ELF-1 (cell line): ENCODE data around the gene PPP2R5B.
"Not testable (repeated sequence)": the region's sequence is repeated elsewhere in the genome, so short reads cannot be mapped to it uniquely, and the experiment has no call there.

Experiments used
- DNase-seq: peaks from one replicate; pipeline ENCODE4 v3.0.0-alpha.2; 2016; ENCODE audit warnings: low read depth, low spot score

The PPP2R5B gene

DNA sequence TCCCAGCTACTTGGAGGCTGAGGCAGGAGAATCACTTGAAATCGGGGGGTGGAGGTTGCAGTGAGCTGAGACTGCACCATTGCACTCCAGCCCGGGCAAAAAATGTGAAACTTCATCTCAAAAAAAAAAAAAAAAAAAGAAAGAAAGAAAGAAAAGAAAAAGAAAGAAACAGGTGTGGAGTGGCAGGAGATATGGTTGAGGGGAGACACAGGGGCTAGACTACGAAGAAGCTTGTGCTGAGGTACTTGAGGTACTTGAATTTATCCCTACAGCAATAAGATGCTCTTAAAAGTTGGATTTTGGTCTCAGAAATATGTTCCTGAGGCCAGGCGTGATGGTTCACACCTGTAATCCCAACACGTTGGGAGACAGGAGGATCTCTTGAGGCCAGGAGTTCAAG, 49.6 kb downstream of the PPP2R5B start:
- no peak for DNase-seq

DNA sequence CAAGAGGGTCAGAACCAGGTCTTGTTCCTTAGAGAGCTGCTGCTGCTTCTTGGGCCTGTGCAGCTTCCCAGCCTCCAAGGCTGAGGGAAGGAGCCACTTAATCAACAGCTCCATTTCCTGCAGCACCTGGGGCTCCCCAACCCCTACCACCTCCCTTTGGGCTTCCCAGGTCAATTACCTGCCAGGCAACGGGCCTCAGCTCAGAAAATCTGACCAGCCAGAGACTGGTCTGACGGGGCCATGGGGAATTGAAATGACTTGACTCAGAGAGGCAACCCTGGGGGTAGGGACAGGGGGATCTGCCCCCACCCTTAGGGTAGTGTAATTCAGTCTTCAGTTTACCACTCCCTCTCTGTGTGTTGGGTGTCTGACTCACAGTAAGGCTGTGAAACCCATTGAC, 52.2 kb downstream of the PPP2R5B start:
- DNase-seq = no peak

DNA sequence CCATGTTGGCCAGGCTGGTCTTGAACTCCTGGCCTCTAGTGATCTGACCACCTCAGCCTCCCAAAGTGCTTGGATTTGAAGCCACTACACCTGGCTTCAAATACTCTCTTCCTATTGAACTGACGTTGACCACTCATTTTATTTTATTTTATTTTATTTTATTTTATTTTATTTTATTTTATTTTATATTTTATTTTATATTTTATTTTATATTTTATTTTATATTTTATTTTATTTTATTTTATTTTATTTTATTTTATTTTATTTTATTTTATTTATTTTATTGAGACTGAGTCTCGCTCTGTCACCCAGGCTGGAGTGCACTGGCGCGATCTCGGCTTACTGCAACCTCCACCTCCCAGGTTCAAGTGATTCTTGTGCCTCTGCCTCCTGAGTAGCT, 58.9 kb downstream of the PPP2R5B start:
- DNase-seq = not testable (repeated sequence)
